Smooth muscle cell (in vitro differentiated cells): ENCODE measurements around the gene TTLL13. TPM values are rescaled to one million over a fixed set of nuclear protein-coding genes. Genes with fewer than 3 reads are reported as not detected.

Experiments used
- DNase-seq: peaks from one replicate; lab custom pipeline; 2025; ENCODE audit not compliant: unreplicated experiment; lab: John Stamatoyannopoulos, UW
- H2AFZ ChIP-seq: fragments of 200-600 bp; sonication (generic); 2 replicates; pipeline ENCODE4 v1.6.0; 2016; ENCODE audit warnings: antibody characterized with exemption, low read depth, mild to moderate bottlenecking
- H3F3A ChIP-seq: fragments of 200-600 bp; sonication (generic); 2 replicates; pipeline ENCODE4 v1.6.0; 2017; ENCODE audit warnings: antibody characterized with exemption, low read depth
- H3K27ac ChIP-seq: fragments of 200-600 bp; sonication (generic); 2 replicates; pipeline ENCODE4 v1.5.1; 2016; ENCODE audit warnings: low read depth, mild to moderate bottlenecking
- H3K27me3 ChIP-seq: fragments of 200-600 bp; sonication (generic); 2 replicates; pipeline ENCODE4 v1.6.1; 2016; ENCODE audit warnings: low read depth, mild to moderate bottlenecking
- H3K36me3 ChIP-seq: fragments of 200-600 bp; sonication (generic); 2 replicates; pipeline ENCODE4 v1.5.1; 2016; ENCODE audit warnings: low read depth
- H3K4me1 ChIP-seq: fragments of 200-600 bp; sonication (generic); 2 replicates; pipeline ENCODE4 v1.5.1; 2016; ENCODE audit warnings: low read depth
- H3K4me2 ChIP-seq: fragments of 200-600 bp; sonication (generic); 2 replicates; pipeline ENCODE4 v1.6.0; 2016; ENCODE audit warnings: mild to moderate bottlenecking
- H3K4me3 ChIP-seq: fragments of 200-600 bp; sonication (generic); 2 replicates; pipeline ENCODE4 v1.5.1; 2016; ENCODE audit warnings: mild to moderate bottlenecking
- H3K79me2 ChIP-seq: fragments of 200-600 bp; sonication (generic); 2 replicates; pipeline ENCODE4 v1.6.0; 2016; ENCODE audit warnings: low read depth, mild to moderate bottlenecking
- H3K9ac ChIP-seq: fragments of 200-600 bp; sonication (generic); 2 replicates; pipeline ENCODE4 v1.6.0; 2016; ENCODE audit warnings: low read depth
- H3K9me3 ChIP-seq: fragments of 200-600 bp; sonication (generic); replicated peaks from 2 replicates; pipeline ENCODE4 v1.5.1; 2016; ENCODE audit warnings: low read depth
- H4K20me1 ChIP-seq: fragments of 200-600 bp; sonication (generic); 2 replicates; pipeline ENCODE4 v1.6.0; 2016; ENCODE audit warnings: low read depth
- CTCF ChIP-seq: fragments of 200-600 bp; sonication (generic); IDR thresholded peaks from 2 replicates; pipeline ENCODE4 v1.5.1; 2017; ENCODE audit warnings: borderline replicate concordance, mild to moderate bottlenecking, antibody characterized with exemption; ENCODE audit not compliant: insufficient read depth, poor library complexity, severe bottlenecking
- WGBS: methylation state at CpG from one replicate; pipeline ENCODE4 v1.1.7; 2016; ENCODE audit warnings: low lambda C conversion rate; 5-methylcytosine and 5-hydroxymethylcytosine counted together
- polyA plus RNA-seq: library from polyadenylated mRNA; unstranded; fragments of >200 nt; fragmentation: Nextera tagmentation; extraction: Ambion mirVana; gene quantifications from 2 replicates; pipeline ENCODE4 v1.2.1, GENCODE V29; 2016
- total RNA-seq: library from RNA; depleted of rRNA; stranded (reverse); fragments of >200 nt; gene quantifications from 2 replicates; pipeline ENCODE4 v1.2.3, GENCODE V29; 2014

TTLL13 gene
- total and polyA plus RNA-seq, 2 experiments from 2014 or later, result 0.15 to 0.36 TPM

GRCh38 chr15:90211440-90212143 is 37.8 kb upstream of the TTLL13 start:
- Histone ChIP-seq H3K79me2 (peaks cover 56% of the 10 kb centered on the region), H3K27me3 (no peaks in the 10 kb centered on the region), H2AFZ (no peak overlapping the region), H3K9me3 (no peaks in the 10 kb centered on the region), H3K9ac (no peak overlapping the region), H3K4me2 (peak overlapping the region; percentile 68), H3F3A (no peaks in the 10 kb centered on the region), H3K36me3 (no peaks in the 10 kb centered on the region), H3K4me1 (peaks cover 4% of the 10 kb centered on the region), H4K20me1 (peaks cover 55% of the 10 kb centered on the region), H3K27ac (peak overlapping the region; percentile 76), H3K4me3 (no peak overlapping the region)
- DNase-seq, result no peak
- WGBS, result 58% methylated on average over 13 of the region's 13 CpGs
- no peak for TF ChIP-seq CTCF

GRCh38 chr15:90212221-90213098 is 36.9 kb upstream of the TTLL13 start:
- Histone ChIP-seq H2AFZ (no peak overlapping the region), H3K27ac (peak overlapping the region; percentile 43), H3F3A (no peaks in the 10 kb centered on the region), H3K4me1 (peaks cover 4% of the 10 kb centered on the region), H3K9ac (no peak overlapping the region), H3K9me3 (no peaks in the 10 kb centered on the region), H3K36me3 (no peaks in the 10 kb centered on the region), H3K79me2 (peaks cover 47% of the 10 kb centered on the region), H3K27me3 (no peaks in the 10 kb centered on the region), H4K20me1 (peaks cover 52% of the 10 kb centered on the region), H3K4me2 (no peak overlapping the region), H3K4me3 (no peak overlapping the region)
- no peak for TF ChIP-seq CTCF
- WGBS, result 85% methylated on average over 35 of the region's 35 CpGs
- no peak for DNase-seq

- Histone ChIP-seq H3K27ac (peak overlapping the region; percentile 43), H3K9ac (no peak overlapping the region), H2AFZ (no peak overlapping the region), H3K4me1 (peaks cover 4% of the 10 kb centered on the region), H4K20me1 (peaks cover 51% of the 10 kb centered on the region), H3K79me2 (peaks cover 42% of the 10 kb centered on the region), H3F3A (no peaks in the 10 kb centered on the region), H3K4me2 (no peak overlapping the region), H3K9me3 (no peaks in the 10 kb centered on the region), H3K27me3 (no peaks in the 10 kb centered on the region), H3K36me3 (no peaks in the 10 kb centered on the region), H3K4me3 (no peak overlapping the region)
- WGBS, result 70% methylated on average over 12 of the region's 12 CpGs
- no peak for TF ChIP-seq CTCF
- DNase-seq, result no peak
Measured at GRCh38 chr15:90213122-90213817, 36.1 kb upstream of the TTLL13 start.
